ENCODE measurements around the gene EMP3. TPM values are rescaled to one million over a fixed set of nuclear protein-coding genes. Genes with fewer than 3 reads are reported as not detected.

The EMP3 gene
- polyA plus RNA-seq, 3 donors: 802 to 1,036 (median 996) TPM

GRCh38 chr19:48348737-48349136, 23.4 kb downstream of the EMP3 start:
- WGBS (ENCODE audit: insufficient coverage): no CpG with 5 or more reads among the region's 7 CpGs
- Histone ChIP-seq H4K20me1 (ENCODE audit: insufficient read depth, low read length) (no peaks in the 10 kb centered on the region), H3K36me3 (replicated peaks in 1 of 2; ENCODE audit: control insufficient read depth in 1 of 2, insufficient read depth in 2 of 2, low read length in 2 of 2) (no peaks in the 10 kb centered on the region), H3K4me3 (replicated peaks in 1 of 3; ENCODE audit: low read depth in 2 of 3, low read length in 3 of 3) (no peak overlapping the region), H2AFZ (ENCODE audit: insufficient read depth, low read depth, low read length, poor library complexity, severe bottlenecking) (no peak overlapping the region), H3K9ac (ENCODE audit: insufficient read depth, low read length, poor library complexity, severe bottlenecking) (no peak overlapping the region), H3K4me1 (ENCODE audit: control insufficient read depth in 1 of 2, insufficient read depth in 2 of 2, low read length in 2 of 2) (no peaks in the 10 kb centered on the region), H3K9me3 (replicated peaks in 1 of 2; ENCODE audit: control insufficient read depth in 1 of 2, insufficient read depth in 1 of 2, low read length in 2 of 2) (no peaks in the 10 kb centered on the region), H3K27ac (ENCODE audit: low read depth in 1 of 2, low read length in 2 of 2) (no peak overlapping the region), H3K79me2 (ENCODE audit: insufficient read depth, low read length) (no peaks in the 10 kb centered on the region), H3K27me3 (ENCODE audit: control insufficient read depth in 2 of 2, insufficient read depth in 2 of 2, low read length in 2 of 2) (no peaks in the 10 kb centered on the region), H3K4me2 (replicated peaks; ENCODE audit: extremely low read depth, low read length, poor library complexity, severe bottlenecking) (no peak overlapping the region)
- H3K4me1 Mint-ChIP-seq: no peaks in the 10 kb centered on the region
- no peak for TF ChIP-seq CTCF (IDR thresholded peaks at IDR 0.05)
- DNase-seq: no peak
- H3K27ac Mint-ChIP-seq: peak overlapping the region in 1 of 7 donors; percentile 19
- peaks cover 0 to 1% (median 0%) of the 10 kb centered on the region in 3 donors for H3K27me3 Mint-ChIP-seq (ENCODE audit: low read depth in 3 of 3)
- H3K4me3 Mint-ChIP-seq: no peak overlapping the region
- intact Hi-C loops (cut with micrococcal nuclease): no loop called here
- H3K36me3 Mint-ChIP-seq: peaks cover 7 to 9% of the 10 kb centered on the region in 2 donors
- H3K9me3 Mint-ChIP-seq: peaks cover 0 to 1% (median 0%) of the 10 kb centered on the region in 7 donors

GRCh38 chr19:48350856-48351255, 25.5 kb downstream of the EMP3 start:
- no peak for TF ChIP-seq CTCF (IDR thresholded peaks at IDR 0.05)
- Histone ChIP-seq H3K4me2 (replicated peaks; ENCODE audit: extremely low read depth, low read length, poor library complexity, severe bottlenecking) (no peak overlapping the region), H2AFZ (ENCODE audit: insufficient read depth, low read depth, low read length, poor library complexity, severe bottlenecking) (no peak overlapping the region), H3K27me3 (ENCODE audit: control insufficient read depth in 2 of 2, insufficient read depth in 2 of 2, low read length in 2 of 2) (no peaks in the 10 kb centered on the region), H4K20me1 (ENCODE audit: insufficient read depth, low read length) (no peaks in the 10 kb centered on the region), H3K9me3 (replicated peaks in 1 of 2; ENCODE audit: control insufficient read depth in 1 of 2, insufficient read depth in 1 of 2, low read length in 2 of 2) (no peaks in the 10 kb centered on the region), H3K79me2 (ENCODE audit: insufficient read depth, low read length) (no peaks in the 10 kb centered on the region), H3K9ac (ENCODE audit: insufficient read depth, low read length, poor library complexity, severe bottlenecking) (no peak overlapping the region), H3K4me3 (replicated peaks in 1 of 3; ENCODE audit: low read depth in 2 of 3, low read length in 3 of 3) (no peak overlapping the region), H3K27ac (ENCODE audit: low read depth in 1 of 2, low read length in 2 of 2) (no peak overlapping the region), H3K4me1 (ENCODE audit: control insufficient read depth in 1 of 2, insufficient read depth in 2 of 2, low read length in 2 of 2) (no peaks in the 10 kb centered on the region), H3K36me3 (replicated peaks in 1 of 2; ENCODE audit: control insufficient read depth in 1 of 2, insufficient read depth in 2 of 2, low read length in 2 of 2) (no peaks in the 10 kb centered on the region)
- intact Hi-C loops (cut with micrococcal nuclease): loop anchor here (5.0 kb wide), 2 partner anchors 34 to 39 kb away; no protein-coding TSS in a partner anchor
- DNase-seq: no peak
- Mint-ChIP-seq H3K4me3 (no peak overlapping the region), H3K4me1 (no peaks in the 10 kb centered on the region), H3K27ac (no peak overlapping the region), H3K36me3 (peaks cover 6 to 9% of the 10 kb centered on the region in 2 donors), H3K9me3 (peaks cover 0 to 1% (median 0%) of the 10 kb centered on the region in 7 donors), H3K27me3 (ENCODE audit: low read depth in 3 of 3) (peaks cover 0 to 3% (median 0%) of the 10 kb centered on the region in 3 donors)
- WGBS (ENCODE audit: insufficient coverage): 97% methylated on average over 5 of the region's 5 CpGs
